ENCODE results near the gene PRKCE.

GRCh38 chr2:46013726-46014125 lies 362.3 kb downstream of the PRKCE start:
- TF ChIP-seq CTCF (conservative IDR thresholded peaks at IDR 0.05; ENCODE audit: low read depth in 2 of 2), result no peak
- no peak for TF ChIP-seq EZH2 (IDR thresholded peaks at IDR 0.05; ENCODE audit: low read depth, unreplicated experiment)
- no peak for TF ChIP-seq POLR2AphosphoS5 (IDR thresholded peaks at IDR 0.05; ENCODE audit: low read depth)
- no peak for TF ChIP-seq EZH2phosphoT487 (IDR thresholded peaks at IDR 0.05; ENCODE audit: unreplicated experiment)
- no peak for TF ChIP-seq NANOG (IDR thresholded peaks at IDR 0.05; ENCODE audit: borderline replicate concordance)
